ENCODE measurements around the gene HS3ST1. TPM values are rescaled to one million over a fixed set of nuclear protein-coding genes. Genes with fewer than 3 reads are reported as not detected.
"Not testable (repeated sequence)": the region's sequence is repeated elsewhere in the genome, so short reads cannot be mapped to it uniquely, and the experiment has no call there.

HS3ST1 gene
- total RNA-seq, 4 donors from 2014 or later: 5.0 to 14.1 (median 10.1) TPM

DNA sequence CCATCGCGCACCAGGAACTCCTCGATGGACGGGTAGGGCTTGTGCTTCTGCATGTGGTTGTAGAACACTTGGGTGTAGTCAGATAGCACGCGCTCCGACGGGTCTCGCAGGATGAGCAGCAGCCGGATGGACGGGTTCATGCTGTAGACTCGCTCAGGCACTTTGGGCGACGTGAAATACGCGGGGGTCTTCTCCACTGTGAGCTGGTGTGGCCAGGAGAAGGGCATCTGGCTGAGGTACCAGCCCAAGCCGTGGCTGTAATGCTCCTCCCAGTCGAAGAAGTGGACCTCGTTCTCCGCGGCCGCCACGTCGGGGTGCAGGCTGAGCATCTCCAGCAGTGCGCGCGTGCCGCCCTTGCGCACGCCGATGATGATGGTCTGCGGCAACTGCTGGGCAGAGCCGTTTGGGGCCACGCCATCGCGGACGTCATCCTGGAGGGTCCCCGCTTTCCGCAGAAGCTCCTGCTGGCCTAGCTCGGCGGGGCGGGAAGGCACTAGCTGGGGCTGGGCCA is 29.2 kb downstream of the HS3ST1 start:
- intact Hi-C loops (cut with DNase I; ENCODE audit: low total_unique reads): no loop called here
- DNase-seq: no peak
- Histone ChIP-seq H3K9me3 (no peaks in the 10 kb centered on the region), H3K27me3 (no peaks in the 10 kb centered on the region), H3K4me1 (no peaks in the 10 kb centered on the region), H3K36me3 (no peaks in the 10 kb centered on the region), H3K27ac (no peak overlapping the region), H3K4me3 (no peak overlapping the region)
- no peak for TF ChIP-seq POLR2A (IDR thresholded peaks at IDR 0.05)
- TF ChIP-seq, protein P1, sequence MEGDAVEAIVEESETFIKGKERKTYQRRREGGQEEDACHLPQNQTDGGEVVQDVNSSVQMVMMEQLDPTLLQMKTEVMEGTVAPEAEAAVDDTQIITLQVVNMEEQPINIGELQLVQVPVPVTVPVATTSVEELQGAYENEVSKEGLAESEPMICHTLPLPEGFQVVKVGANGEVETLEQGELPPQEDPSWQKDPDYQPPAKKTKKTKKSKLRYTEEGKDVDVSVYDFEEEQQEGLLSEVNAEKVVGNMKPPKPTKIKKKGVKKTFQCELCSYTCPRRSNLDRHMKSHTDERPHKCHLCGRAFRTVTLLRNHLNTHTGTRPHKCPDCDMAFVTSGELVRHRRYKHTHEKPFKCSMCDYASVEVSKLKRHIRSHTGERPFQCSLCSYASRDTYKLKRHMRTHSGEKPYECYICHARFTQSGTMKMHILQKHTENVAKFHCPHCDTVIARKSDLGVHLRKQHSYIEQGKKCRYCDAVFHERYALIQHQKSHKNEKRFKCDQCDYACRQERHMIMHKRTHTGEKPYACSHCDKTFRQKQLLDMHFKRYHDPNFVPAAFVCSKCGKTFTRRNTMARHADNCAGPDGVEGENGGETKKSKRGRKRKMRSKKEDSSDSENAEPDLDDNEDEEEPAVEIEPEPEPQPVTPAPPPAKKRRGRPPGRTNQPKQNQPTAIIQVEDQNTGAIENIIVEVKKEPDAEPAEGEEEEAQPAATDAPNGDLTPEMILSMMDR (IDR thresholded peaks at IDR 0.05): no peak

- no peak for TF ChIP-seq POLR2A (IDR thresholded peaks at IDR 0.05)
- TF ChIP-seq, protein P1 (IDR thresholded peaks at IDR 0.05): no peak
- no peaks in the 10 kb centered on the region for H3K4me1 ChIP-seq
- no peak for DNase-seq
- intact Hi-C loops (cut with DNase I; ENCODE audit: low total_unique reads): no loop called here
- H3K27ac ChIP-seq: peak overlapping the region; percentile 29 to 30
- H3K4me3 ChIP-seq: no peak overlapping the region
- no peaks in the 10 kb centered on the region for H3K36me3 ChIP-seq
- no peaks in the 10 kb centered on the region for H3K9me3 ChIP-seq
- H3K27me3 ChIP-seq: no peaks in the 10 kb centered on the region
Measured at GRCh38 chr4:11397819-11398610, 30.7 kb downstream of the HS3ST1 start.

DNA sequence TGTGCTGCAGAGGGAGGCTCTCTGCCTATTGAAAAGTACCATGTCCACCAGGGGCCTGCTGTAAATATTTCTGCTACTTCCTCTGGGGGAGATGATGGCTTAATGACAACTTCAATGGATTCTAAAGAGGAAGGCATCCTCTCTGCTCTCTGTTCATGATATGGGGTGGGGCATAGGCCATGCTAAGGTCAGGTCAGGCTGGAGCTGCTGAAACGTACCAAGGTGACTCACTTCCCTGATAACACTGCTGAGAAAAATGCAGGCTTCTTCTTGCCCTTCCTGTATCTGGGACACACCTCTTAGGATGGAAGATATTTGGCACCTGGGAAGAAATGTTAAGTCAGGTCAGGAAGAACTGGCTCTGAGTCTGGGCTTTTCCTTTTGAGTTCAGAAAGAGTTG is 31.5 kb downstream of the HS3ST1 start:
- Histone ChIP-seq H3K27ac (no peak overlapping the region), H3K4me3 (no peak overlapping the region), H3K36me3 (no peaks in the 10 kb centered on the region), H3K27me3 (no peaks in the 10 kb centered on the region), H3K4me1 (no peaks in the 10 kb centered on the region), H3K9me3 (no peaks in the 10 kb centered on the region)
- TF ChIP-seq, protein P1 (IDR thresholded peaks at IDR 0.05): no peak
- no peak for TF ChIP-seq POLR2A (IDR thresholded peaks at IDR 0.05)
- intact Hi-C loops (cut with DNase I; ENCODE audit: low total_unique reads): no loop called here
- no peak for DNase-seq

GRCh38 chr4:11393551-11393950 is 35.1 kb downstream of the HS3ST1 start:
- H3K4me1 ChIP-seq: no peaks in the 10 kb centered on the region
- no peak overlapping the region for H3K4me3 ChIP-seq
- TF ChIP-seq, protein P1 (IDR thresholded peaks at IDR 0.05): no peak
- no peak for TF ChIP-seq POLR2A (IDR thresholded peaks at IDR 0.05)
- intact Hi-C loops (cut with DNase I; ENCODE audit: low total_unique reads): no loop called here
- no peak overlapping the region for H3K27ac ChIP-seq
- H3K36me3 ChIP-seq: no peaks in the 10 kb centered on the region
- no peaks in the 10 kb centered on the region for H3K27me3 ChIP-seq
- no peak for DNase-seq
- no peaks in the 10 kb centered on the region for H3K9me3 ChIP-seq

DNA sequence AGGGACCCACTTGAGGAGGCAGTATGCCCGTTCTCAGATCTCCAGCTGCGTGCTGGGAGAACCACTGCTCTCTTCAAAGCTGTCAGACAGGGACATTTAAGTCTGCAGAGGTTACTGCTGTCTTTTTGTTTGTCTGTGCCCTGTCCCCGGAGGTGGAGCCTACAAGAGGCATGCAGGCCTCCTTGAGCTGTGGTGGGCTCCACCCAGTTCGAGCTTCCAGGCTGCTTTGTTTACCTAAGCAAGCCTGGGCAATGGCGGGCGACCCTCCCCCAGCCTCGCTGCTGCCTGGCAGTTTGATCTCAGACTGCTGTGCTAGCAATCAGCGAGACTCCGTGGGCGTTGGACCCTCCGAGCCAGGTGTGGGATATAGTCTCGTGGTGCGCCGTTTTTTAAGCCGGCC is 44.6 kb downstream of the HS3ST1 start:
- DNase-seq; H3K4me3 ChIP-seq; H3K4me1 ChIP-seq; H3K27me3 ChIP-seq; H3K27ac ChIP-seq; intact Hi-C loops (cut with DNase I; ENCODE audit: low total_unique reads); H3K9me3 ChIP-seq; H3K36me3 ChIP-seq: not testable (repeated sequence)
